ENCODE results near the gene CDC42BPA. TPM values are rescaled to one million over a fixed set of nuclear protein-coding genes. Genes with fewer than 3 reads are reported as not detected.

The CDC42BPA gene
- total and polyA plus RNA-seq, 2 donors from 2014 or later, result 11.2 to 60.7 TPM

DNA sequence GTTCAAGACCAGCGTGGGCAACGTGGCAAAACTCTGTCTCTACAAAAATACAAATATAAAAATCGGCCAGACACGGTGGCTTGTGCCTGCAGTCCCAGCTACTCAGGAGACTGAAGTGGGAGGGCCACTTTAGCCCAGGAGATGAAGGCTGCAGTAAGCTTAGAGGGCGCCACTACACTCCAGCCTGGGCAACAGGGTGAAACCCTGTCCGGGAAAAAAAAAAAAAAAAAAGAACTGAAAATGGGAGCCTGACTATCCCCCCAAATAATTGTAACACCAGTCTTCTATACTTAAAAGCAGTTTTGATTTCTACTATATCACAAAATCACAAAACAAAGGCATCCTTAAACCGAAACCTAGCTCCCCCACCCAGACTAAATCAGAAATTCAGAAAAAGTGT, 60.3 kb downstream of the CDC42BPA start:
- H3K4me1 ChIP-seq (ENCODE audit: control insufficient read depth in 2 of 3, insufficient read depth in 2 of 3, low read depth in 1 of 3, low read length in 3 of 3), result peaks cover 0 to 2% (median 0%) of the 10 kb centered on the region in 3 donors
- TF ChIP-seq, protein P1, sequence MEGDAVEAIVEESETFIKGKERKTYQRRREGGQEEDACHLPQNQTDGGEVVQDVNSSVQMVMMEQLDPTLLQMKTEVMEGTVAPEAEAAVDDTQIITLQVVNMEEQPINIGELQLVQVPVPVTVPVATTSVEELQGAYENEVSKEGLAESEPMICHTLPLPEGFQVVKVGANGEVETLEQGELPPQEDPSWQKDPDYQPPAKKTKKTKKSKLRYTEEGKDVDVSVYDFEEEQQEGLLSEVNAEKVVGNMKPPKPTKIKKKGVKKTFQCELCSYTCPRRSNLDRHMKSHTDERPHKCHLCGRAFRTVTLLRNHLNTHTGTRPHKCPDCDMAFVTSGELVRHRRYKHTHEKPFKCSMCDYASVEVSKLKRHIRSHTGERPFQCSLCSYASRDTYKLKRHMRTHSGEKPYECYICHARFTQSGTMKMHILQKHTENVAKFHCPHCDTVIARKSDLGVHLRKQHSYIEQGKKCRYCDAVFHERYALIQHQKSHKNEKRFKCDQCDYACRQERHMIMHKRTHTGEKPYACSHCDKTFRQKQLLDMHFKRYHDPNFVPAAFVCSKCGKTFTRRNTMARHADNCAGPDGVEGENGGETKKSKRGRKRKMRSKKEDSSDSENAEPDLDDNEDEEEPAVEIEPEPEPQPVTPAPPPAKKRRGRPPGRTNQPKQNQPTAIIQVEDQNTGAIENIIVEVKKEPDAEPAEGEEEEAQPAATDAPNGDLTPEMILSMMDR (IDR thresholded peaks at IDR 0.05; ENCODE audit: borderline replicate concordance, extremely low read depth, insufficient read depth), result no peak
- H3K27me3 ChIP-seq (ENCODE audit: control insufficient read depth, insufficient read depth, low read length), result no peaks in the 10 kb centered on the region
- H3K9ac ChIP-seq (ENCODE audit: low read length in 3 of 3), result no peak overlapping the region
- H3K9me3 ChIP-seq (ENCODE audit: control insufficient read depth in 2 of 3, insufficient read depth in 1 of 3, low read length in 3 of 3), result no peaks in the 10 kb centered on the region
- H3K27ac ChIP-seq (ENCODE audit: low read depth in 2 of 2, low read length in 2 of 2), result no peak overlapping the region
- no peak for FAIRE-seq
- intact Hi-C loops (cut with DNase I), result no loop called here
- H3K36me3 ChIP-seq (ENCODE audit: control insufficient read depth in 2 of 3, insufficient read depth in 3 of 3, low read length in 3 of 3), result peaks cover 0 to under 1% (median 0%) of the 10 kb centered on the region in 3 donors
- no peak for DNase-seq
- H3K4me3 ChIP-seq (ENCODE audit: low read length in 3 of 3), result no peak overlapping the region

DNA sequence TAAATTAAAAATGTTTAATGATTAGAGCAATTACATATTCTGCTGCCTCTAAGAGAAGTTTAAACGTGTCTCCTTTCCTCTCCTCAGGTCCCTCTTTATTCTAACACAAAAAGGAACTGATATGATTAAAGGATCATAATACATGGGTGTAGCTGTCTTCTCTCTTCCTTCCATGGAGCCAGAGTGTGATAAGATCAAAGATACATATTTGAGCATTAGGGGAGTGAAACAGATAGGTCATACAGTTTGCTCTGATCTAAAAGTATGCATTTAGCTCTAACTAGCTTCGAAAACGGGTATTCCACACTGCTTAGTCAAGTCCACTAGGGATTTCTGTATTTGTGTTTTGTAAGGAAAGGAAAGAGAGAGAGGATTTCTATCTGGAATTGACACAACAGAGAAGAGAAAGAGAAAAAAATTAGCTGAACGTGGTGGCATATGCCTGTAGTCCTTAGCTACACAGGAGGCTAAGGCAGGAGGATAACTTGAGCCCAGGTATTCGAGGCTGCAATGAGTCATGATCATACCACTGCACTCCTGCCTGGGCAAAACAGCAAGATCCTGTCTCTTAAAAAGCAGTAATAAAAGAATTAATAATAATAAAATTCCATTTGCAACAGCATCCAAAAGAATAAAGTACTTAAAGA, 63.1 kb downstream of the CDC42BPA start:
- FAIRE-seq (no peak), DNase-seq (no peak)
- intact Hi-C loops (cut with DNase I), result no loop called here

DNA sequence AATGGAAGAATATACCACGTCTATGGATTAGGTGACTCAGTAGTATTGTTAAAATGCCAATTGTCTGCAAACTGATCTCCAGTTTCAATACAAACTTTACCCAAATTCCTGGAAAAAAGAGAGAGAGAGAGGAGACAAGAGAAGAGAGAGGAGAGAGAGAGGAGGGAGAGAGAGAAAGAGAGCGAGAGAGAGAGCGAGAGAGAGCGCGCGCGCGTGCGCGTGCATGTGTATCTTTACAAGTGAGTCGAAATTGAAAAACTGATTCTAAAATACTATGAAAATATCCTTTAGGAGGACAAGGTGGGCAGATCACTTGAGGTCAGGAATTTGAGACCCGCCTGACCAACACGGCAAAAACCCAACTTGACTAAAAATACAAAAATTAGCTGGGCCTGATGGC, 65.2 kb downstream of the CDC42BPA start:
- intact Hi-C loops (cut with DNase I), result no loop called here
- no peak overlapping the region for H3K9ac ChIP-seq (ENCODE audit: low read length in 3 of 3)
- no peaks in the 10 kb centered on the region for H3K9me3 ChIP-seq (ENCODE audit: control insufficient read depth in 2 of 3, insufficient read depth in 1 of 3, low read length in 3 of 3)
- no peaks in the 10 kb centered on the region for H3K4me1 ChIP-seq (ENCODE audit: control insufficient read depth in 2 of 3, insufficient read depth in 2 of 3, low read depth in 1 of 3, low read length in 3 of 3)
- no peaks in the 10 kb centered on the region for H3K27me3 ChIP-seq (ENCODE audit: control insufficient read depth, insufficient read depth, low read length)
- FAIRE-seq (no peak), DNase-seq (no peak)
- no peak overlapping the region for H3K4me3 ChIP-seq (ENCODE audit: low read length in 3 of 3)
- H3K36me3 ChIP-seq (ENCODE audit: control insufficient read depth in 2 of 3, insufficient read depth in 3 of 3, low read length in 3 of 3), result peaks cover 0 to 2% (median 0%) of the 10 kb centered on the region in 3 donors
- no peak overlapping the region for H3K27ac ChIP-seq (ENCODE audit: low read depth in 2 of 2, low read length in 2 of 2)
- TF ChIP-seq, protein P1 (IDR thresholded peaks at IDR 0.05; ENCODE audit: borderline replicate concordance, extremely low read depth, insufficient read depth), result no peak

More for the DNA sequence above, 63.1 kb downstream of the CDC42BPA start:
- H3K9me3 ChIP-seq (ENCODE audit: control insufficient read depth in 2 of 3, insufficient read depth in 1 of 3, low read length in 3 of 3), result no peaks in the 10 kb centered on the region
- H3K27ac ChIP-seq (ENCODE audit: low read depth in 2 of 2, low read length in 2 of 2), result no peak overlapping the region
- H3K4me1 ChIP-seq (ENCODE audit: control insufficient read depth in 2 of 3, insufficient read depth in 2 of 3, low read depth in 1 of 3, low read length in 3 of 3), result peaks cover 0 to under 1% (median 0%) of the 10 kb centered on the region in 3 donors
- peaks cover 0 to 2% (median 0%) of the 10 kb centered on the region in 3 donors for H3K36me3 ChIP-seq (ENCODE audit: control insufficient read depth in 2 of 3, insufficient read depth in 3 of 3, low read length in 3 of 3)
- no peaks in the 10 kb centered on the region for H3K27me3 ChIP-seq (ENCODE audit: control insufficient read depth, insufficient read depth, low read length)
- no peak overlapping the region for H3K9ac ChIP-seq (ENCODE audit: low read length in 3 of 3)
- H3K4me3 ChIP-seq (ENCODE audit: low read length in 3 of 3), result no peak overlapping the region
- TF ChIP-seq, protein P1 (IDR thresholded peaks at IDR 0.05; ENCODE audit: borderline replicate concordance, extremely low read depth, insufficient read depth), result no peak
